GM12874 (cell line): ENCODE results near the gene HJURP.

Experiments
- CTCF ChIP-seq: IDR thresholded peaks from 2 replicates; pipeline ENCODE4 v1.5.1; 2011; ENCODE audit warnings: low read depth, mild to moderate bottlenecking, control low read depth, low read length, moderate library complexity; ENCODE audit not compliant: insufficient read depth

The HJURP gene

DNA sequence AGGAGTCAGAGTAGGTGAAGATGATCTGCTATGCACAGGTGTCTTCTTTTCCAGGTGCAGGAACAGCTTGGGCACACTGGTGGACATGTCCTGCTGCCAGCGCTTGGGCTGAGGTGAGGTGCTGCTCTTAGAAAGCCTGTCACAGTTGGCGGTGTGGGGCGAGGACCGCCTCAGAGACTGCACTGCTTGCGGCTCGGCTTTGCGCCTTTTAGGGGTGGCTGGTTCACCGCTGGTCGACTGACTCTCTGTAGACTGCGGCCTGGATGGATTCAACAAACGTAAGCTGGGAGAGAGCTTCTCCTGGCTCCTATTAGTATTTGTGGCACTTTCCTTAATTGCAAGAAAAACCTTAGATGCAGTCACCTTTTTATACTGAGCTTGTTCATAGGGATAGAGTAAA, 12.1 kb upstream of the HJURP start:
- TF ChIP-seq CTCF, result no peak

- peak; percentile 10; the same call in 1 of the 2 replicates for TF ChIP-seq CTCF
These were observed 11.5 kb upstream of the HJURP start for GRCh38 chr2:233865838-233866237.

- no peak for TF ChIP-seq CTCF
These were observed 8.0 kb upstream of the HJURP start for GRCh38 chr2:233862261-233862768.

GRCh38 chr2:233858331-233858730, 4.0 kb upstream of the HJURP start:
- no peak for TF ChIP-seq CTCF

- TF ChIP-seq CTCF, result peak; percentile 79
These were observed 3.3 kb upstream of the HJURP start for GRCh38 chr2:233857511-233858141.

DNA sequence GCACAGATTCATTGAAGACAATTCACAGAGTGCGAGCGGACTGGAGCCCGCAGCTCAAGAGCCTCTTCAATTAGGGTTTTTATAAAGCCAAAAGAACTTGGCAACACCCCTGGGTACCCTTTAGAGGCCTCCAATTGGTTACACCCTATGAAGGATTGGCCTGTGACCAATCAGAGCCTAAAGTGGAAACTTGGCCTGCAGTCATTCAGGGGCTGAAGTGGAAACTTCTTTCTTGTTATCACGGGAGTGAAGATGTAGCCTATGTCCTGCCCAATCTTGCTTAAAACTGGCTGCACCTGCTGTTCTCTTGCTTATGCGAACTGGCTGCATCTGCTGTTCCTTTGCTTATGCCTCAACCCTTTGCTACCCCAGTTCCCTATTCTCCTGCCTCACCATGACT, 1.8 kb upstream of the HJURP start:
- no peak for TF ChIP-seq CTCF

GRCh38 chr2:233855345-233855744, 1.0 kb upstream of the HJURP start:
- TF ChIP-seq CTCF, result no peak

- TF ChIP-seq CTCF, result no peak
These were observed 473 bp downstream of the HJURP start for GRCh38 chr2:233853883-233854240.
